Psoas muscle (tissue), 8 donors: ENCODE data around the gene NRF1. TPM values are rescaled to one million over a fixed set of nuclear protein-coding genes. Genes with fewer than 3 reads are reported as not detected.
"Not testable (repeated sequence)": the region's sequence is repeated elsewhere in the genome, so short reads cannot be mapped to it uniquely, and the experiment has no call there.

Source experiments
- ATAC-seq, 4 donors: fragments of 200-7000 bp; cut with Tn5 transposase; one replicate each; pipeline ENCODE4 v1.9.1; 2020; ENCODE audit warnings: moderate library complexity in 3 of 4, mild to moderate bottlenecking in 2 of 4
- DNase-seq, 2 donors: peaks; one replicate each; pipeline ENCODE4 v3.0.0-alpha.2; 2020
- H3K27ac ChIP-seq: fragments of 200-600 bp; one replicate; pipeline ENCODE4 v1.8.0; 2022
- H3K27me3 ChIP-seq, 3 donors: fragments of 200-600 bp in 1 of 3; one replicate each; pipeline versions ENCODE4 v1.6.1 to v1.8.0; 2013 to 2022; ENCODE audit warnings: low read length in 2 of 3, mild to moderate bottlenecking in 2 of 3, moderate library complexity in 1 of 3; ENCODE audit not compliant: insufficient read depth in 3 of 3
- H3K36me3 ChIP-seq, 2 donors: fragments of 200-600 bp in 1 of 2; one replicate each; pipeline versions ENCODE4 v1.6.1 to v1.8.0; 2013 to 2022; ENCODE audit warnings: low read depth in 1 of 2, mild to moderate bottlenecking in 1 of 2, moderate library complexity in 1 of 2; ENCODE audit not compliant: insufficient read depth in 1 of 2
- H3K4me1 ChIP-seq: fragments of 200-600 bp; one replicate; pipeline ENCODE4 v1.8.0; 2022
- H3K4me3 ChIP-seq: fragments of 200-600 bp; one replicate; pipeline ENCODE4 v1.8.0; 2022; ENCODE audit warnings: mild to moderate bottlenecking
- H3K9me3 ChIP-seq: fragments of 200-600 bp; one replicate; pipeline ENCODE4 v1.8.0; 2022
- CTCF ChIP-seq: fragments of 200-600 bp; IDR thresholded peaks from one replicate; pipeline ENCODE4 v1.8.0; 2022; ENCODE audit warnings: antibody characterized with exemption
- WGBS, 3 donors: extraction: QIAGEN DNeasy Blood & Tissue Kit; methylation state at CpG; one replicate each; pipeline versions ENCODE4 v1.1.6 to v1.1.7; 2013; 5-methylcytosine and 5-hydroxymethylcytosine counted together
- intact Hi-C, 2 donors: fragments of 100-400 bp; cut with DNase I; formaldehyde crosslinking; loops; one replicate each; pipeline versions ENCODE4 v1.11.0 to v1.14.2; 2022
- polyA plus RNA-seq, 3 donors: library from polyadenylated mRNA; stranded (reverse); fragments of 200-250 nt; gene quantifications; one replicate each; pipeline ENCODE4 v1.2.3, GENCODE V29; 2013
- total RNA-seq, 4 donors: library from RNA; stranded (reverse); fragmentation: NEBNext Ultra II Directional in 2 of 4; extraction: Animal tissue kit (Norgen Biotek cat#: 25700) in 2 of 4; gene quantifications; one replicate each; pipeline versions ENCODE4 v1.2.1 to v1.2.4, GENCODE V29; 2021 to 2023
- donor health status: healthy with polysubstance abuse.
- donor health status: DM: no; HTN: no; CAD: no; lungs with moderate emphysema.
- donor health status: Bipolar disorder and iron deficiency.
- donor health status: healthy.
- donor health status: DM: yes; HTN: yes; CAD: no.
- donor health status: DM: no; HTN: no; CAD: no.
- donor health status: DM: no; HTN: no; CAD: no.
- donor health status: DM: yes; HTN: yes; CAD: no.

Gene NRF1
- total and polyA plus RNA-seq, 7 donors = 4.4 to 13.7 (median 10.0) TPM

- no peak overlapping the region for H3K4me3 ChIP-seq
- no peak for TF ChIP-seq CTCF
- WGBS, 3 donors = 53 to 66% (median 56%) methylated on average over 9 of the region's 9 CpGs
- H3K36me3 ChIP-seq = no peaks in the 10 kb centered on the region
- intact Hi-C loops = no loop called here
- ATAC-seq (no peak), DNase-seq (no peak)
- peaks cover 14% of the 10 kb centered on the region for H3K4me1 ChIP-seq
- peaks cover 0 to 2% (median 0%) of the 10 kb centered on the region in 3 donors for H3K27me3 ChIP-seq
- H3K27ac ChIP-seq = no peak overlapping the region
- no peaks in the 10 kb centered on the region for H3K9me3 ChIP-seq
These were observed 182.2 kb downstream of the NRF1 start for GRCh38 chr7:129793506-129794310.

GRCh38 chr7:129794461-129794860, 182.9 kb downstream of the NRF1 start:
- H3K27ac ChIP-seq, H3K4me3 ChIP-seq, intact Hi-C loops, ATAC-seq, H3K9me3 ChIP-seq, H3K36me3 ChIP-seq, H3K27me3 ChIP-seq, DNase-seq: not testable (repeated sequence)
- H3K4me1 ChIP-seq = peaks cover 14% of the 10 kb centered on the region
- 88 to 95% (median 89%) methylated on average over 9 of the region's 9 CpGs for WGBS, 3 donors

GRCh38 chr7:129796186-129796775, 184.8 kb downstream of the NRF1 start:
- DNase-seq (no peak), ATAC-seq (no peak)
- no peak overlapping the region for H3K27ac ChIP-seq
- peaks cover 14% of the 10 kb centered on the region for H3K4me1 ChIP-seq
- TF ChIP-seq CTCF = no peak
- WGBS, 3 donors = 94 to 95% (median 94%) methylated on average over 9 of the region's 9 CpGs
- intact Hi-C loops = loop anchor here in 1 of 2 donors (5.0 kb wide), 1 partner anchor 54 kb away; no protein-coding TSS in a partner anchor
- no peaks in the 10 kb centered on the region for H3K36me3 ChIP-seq
- H3K27me3 ChIP-seq = no peaks in the 10 kb centered on the region
- no peaks in the 10 kb centered on the region for H3K9me3 ChIP-seq
- H3K4me3 ChIP-seq = no peak overlapping the region

GRCh38 chr7:129797214-129797789, 185.8 kb downstream of the NRF1 start:
- H3K36me3 ChIP-seq = no peaks in the 10 kb centered on the region
- 56 to 67% (median 62%) methylated on average over 7 of the region's 7 CpGs for WGBS, 3 donors
- DNase-seq (no peak), ATAC-seq (no peak)
- TF ChIP-seq CTCF = no peak
- no peaks in the 10 kb centered on the region for H3K27me3 ChIP-seq
- H3K27ac ChIP-seq = peak overlapping the region; percentile 74
- no peaks in the 10 kb centered on the region for H3K9me3 ChIP-seq
- intact Hi-C loops = loop anchor here in 1 of 2 donors (5.0 kb wide), 1 partner anchor 55 kb away; no protein-coding TSS in a partner anchor
- H3K4me3 ChIP-seq = no peak overlapping the region
- peaks cover 14% of the 10 kb centered on the region for H3K4me1 ChIP-seq
